Activated T-cell treated with anti-CD3 and anti-CD28 coated beads for 4 hours (primary cell): Measurements from ENCODE around the gene FRMD3.

Source experiments
- DNase-seq: peaks from one replicate; pipeline ENCODE4 v3.0.0-alpha.2; 2020

Gene FRMD3

GRCh38 chr9:83471241-83471640, 67.0 kb downstream of the FRMD3 start:
- no peak for DNase-seq

DNA sequence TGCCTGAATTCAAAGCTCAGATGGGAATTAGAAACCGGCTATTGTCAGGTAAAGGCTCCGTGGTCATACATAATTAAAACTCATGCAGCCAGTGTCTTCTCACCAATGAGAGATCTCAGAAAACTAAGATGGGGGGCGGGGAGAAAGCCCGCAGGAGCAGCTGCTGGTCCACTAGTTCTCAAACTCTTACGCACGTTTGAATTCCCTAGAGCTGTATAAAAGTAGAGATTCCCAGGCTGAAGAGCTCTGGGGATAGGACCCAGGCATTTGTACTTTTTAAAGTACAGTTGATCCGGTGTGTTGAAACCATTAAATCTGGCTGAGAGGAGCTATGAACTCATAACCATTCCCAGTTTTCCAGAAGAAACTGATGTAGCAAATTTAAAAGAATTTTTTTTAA, 68.5 kb downstream of the FRMD3 start:
- no peak for DNase-seq

GRCh38 chr9:83468821-83469220, 69.4 kb downstream of the FRMD3 start:
- no peak for DNase-seq

- DNase-seq = no peak
These were observed 71.3 kb downstream of the FRMD3 start for GRCh38 chr9:83466877-83467276.

DNA sequence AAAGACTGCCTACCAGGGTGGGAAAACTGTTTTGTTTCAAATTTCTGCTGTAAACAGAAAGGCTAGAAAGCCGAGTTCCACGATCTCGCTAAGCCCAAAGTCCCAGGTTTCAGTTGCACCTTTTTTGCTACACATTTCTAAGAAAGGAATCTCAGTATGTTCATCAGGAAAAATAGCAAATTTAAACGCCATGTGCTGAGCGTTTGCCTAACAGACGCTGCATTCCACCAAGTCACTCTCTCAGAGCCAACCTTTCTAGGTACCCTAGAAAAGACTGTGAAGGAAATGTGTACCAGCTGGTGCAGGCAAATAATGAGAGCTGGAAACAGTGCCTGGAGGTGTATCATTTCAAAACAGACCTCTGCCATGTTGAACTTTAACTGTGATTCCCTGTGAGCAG, 71.8 kb downstream of the FRMD3 start:
- no peak for DNase-seq

- no peak for DNase-seq
These were observed 78.4 kb downstream of the FRMD3 start for GRCh38 chr9:83459830-83460229.

- no peak for DNase-seq
These were observed 79.7 kb downstream of the FRMD3 start for GRCh38 chr9:83458530-83458929.

DNA sequence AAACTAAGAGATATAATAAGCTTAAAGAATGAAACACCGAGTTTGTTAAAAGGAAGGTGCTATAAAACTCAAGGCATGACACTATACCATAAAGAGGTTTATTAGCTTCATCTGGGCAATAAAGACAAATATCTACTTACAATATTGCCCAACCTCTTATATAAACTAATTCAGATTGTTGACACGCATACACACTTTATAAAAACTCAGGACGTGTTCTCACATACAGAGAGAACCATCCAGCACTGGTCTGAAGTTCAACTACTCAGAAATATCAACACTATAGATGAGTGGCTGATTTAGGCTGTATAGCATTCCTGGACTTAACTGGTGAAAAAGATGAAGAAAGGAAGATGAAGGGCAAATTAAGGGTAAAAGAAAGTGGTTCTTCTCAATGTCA, 81.2 kb downstream of the FRMD3 start:
- DNase-seq = no peak

GRCh38 chr9:83456226-83456625, 82.0 kb downstream of the FRMD3 start:
- DNase-seq = no peak

- DNase-seq = no peak
These were observed 84.1 kb downstream of the FRMD3 start for GRCh38 chr9:83454076-83454475.

GRCh38 chr9:83451308-83451707, 86.9 kb downstream of the FRMD3 start:
- no peak for DNase-seq

- DNase-seq = no peak
These were observed 88.2 kb downstream of the FRMD3 start for GRCh38 chr9:83449983-83450382.

- no peak for DNase-seq
These were observed 89.0 kb downstream of the FRMD3 start for GRCh38 chr9:83449166-83449565.

- DNase-seq = no peak
These were observed 89.6 kb downstream of the FRMD3 start for GRCh38 chr9:83448626-83449025.

DNA sequence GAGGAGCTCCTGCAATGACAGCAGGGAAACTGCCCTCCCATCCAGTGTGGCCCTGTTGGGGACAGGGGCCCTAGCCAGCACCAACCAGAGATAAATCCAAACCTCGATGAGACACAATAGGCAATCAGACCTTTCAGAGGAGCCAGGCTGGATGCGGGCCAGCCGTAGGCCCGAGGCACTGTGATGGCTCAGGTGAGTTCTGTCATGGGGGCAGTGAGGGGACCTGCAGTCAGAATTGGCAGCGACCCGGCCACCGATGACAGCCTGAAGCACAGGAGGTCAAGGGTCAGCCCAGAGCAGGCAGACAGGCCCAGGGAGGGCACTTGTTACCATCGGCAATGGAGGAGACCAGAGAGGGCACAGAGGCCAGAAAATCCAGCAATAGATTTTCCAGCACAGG, 90.8 kb downstream of the FRMD3 start:
- DNase-seq = no peak

DNA sequence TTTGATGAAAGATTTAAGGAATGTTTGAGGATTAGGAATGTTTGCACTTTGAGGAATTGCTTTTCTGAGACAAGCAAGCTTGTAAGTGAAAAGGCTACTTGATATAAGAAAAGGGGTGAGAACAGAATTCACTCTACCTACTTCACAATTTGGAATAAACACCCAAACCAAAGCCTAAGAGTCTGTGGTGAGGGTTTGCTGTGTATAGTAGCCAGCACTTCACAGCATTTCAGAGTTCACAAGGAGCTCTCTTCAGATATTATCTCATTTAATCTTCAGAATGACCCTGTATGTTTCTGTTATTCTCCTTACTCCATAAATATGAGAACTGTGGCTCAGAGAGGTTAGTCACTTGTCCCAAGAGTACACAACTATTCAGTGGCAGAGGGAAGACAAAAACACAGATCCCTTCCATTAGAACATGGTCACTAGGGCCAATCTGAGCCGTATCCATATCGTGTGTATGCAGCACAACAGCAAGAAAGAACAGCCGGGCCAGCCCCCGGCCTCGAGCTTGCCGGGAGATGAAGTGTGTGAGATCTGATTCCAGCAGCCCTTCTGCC, 92.4 kb downstream of the FRMD3 start:
- no peak for DNase-seq

- no peak for DNase-seq
These were observed 94.1 kb downstream of the FRMD3 start for GRCh38 chr9:83444110-83444509.

DNA sequence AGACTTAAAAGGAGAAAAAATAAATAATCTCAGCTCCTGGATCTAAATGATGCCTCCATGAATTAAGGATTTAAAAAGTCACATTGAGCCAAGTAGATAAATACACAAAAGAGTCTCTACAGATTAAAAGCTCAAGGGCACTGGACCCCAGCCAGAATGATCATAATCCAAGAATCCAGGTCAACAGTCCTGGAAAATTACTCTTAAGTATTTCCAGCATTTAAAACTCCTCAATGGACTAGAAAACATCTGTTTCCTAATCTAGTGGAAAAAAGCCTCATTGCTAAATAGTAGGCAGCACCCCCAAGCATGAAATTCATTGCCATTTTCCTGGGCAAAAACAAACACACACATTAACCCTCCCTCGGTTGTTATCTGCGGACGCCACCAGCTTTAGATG, 96.8 kb downstream of the FRMD3 start:
- DNase-seq = no peak

DNA sequence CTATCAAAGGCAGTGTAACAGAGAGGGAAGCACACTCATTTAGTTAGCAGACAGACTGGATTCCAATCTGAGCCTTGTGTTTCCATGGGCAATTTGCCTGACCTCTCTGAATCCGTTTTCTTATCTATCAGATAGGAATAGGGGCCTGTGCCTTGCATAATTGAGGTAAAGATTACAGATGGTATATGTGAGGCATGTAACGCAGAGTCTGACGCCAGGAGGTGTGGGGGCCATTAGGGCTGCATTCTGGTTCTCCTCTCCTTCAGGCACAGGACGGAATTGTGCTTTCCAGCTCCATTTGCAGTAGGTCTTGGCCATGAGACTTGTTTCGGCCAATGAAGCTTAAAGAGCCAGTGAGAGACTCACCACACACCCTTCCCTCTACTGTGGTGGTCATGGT, 97.6 kb downstream of the FRMD3 start:
- DNase-seq = no peak

DNA sequence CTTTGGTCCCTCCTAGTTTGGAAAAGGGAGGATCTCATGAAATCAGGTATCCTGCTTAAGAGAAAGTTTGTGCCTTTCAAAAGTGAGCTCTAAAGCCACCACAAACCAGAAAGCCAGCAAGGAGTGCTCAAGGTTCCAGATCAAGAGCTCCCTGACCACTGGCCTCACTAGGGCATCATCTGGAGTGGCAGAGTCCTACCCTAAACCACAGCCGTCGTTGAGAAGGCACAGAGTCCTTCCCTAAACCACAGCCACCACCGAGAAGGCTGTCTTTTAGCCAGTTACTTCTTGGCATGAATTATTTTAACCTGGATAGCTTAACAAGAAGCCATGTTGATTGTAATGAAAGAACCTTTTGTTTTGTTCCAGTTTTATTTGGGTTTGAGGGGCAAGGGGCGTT, 102.9 kb downstream of the FRMD3 start:
- DNase-seq = no peak

- no peak for DNase-seq
These were observed 103.9 kb downstream of the FRMD3 start for GRCh38 chr9:83434254-83434653.

- DNase-seq = no peak
These were observed 104.4 kb downstream of the FRMD3 start for GRCh38 chr9:83433846-83434245.

DNA sequence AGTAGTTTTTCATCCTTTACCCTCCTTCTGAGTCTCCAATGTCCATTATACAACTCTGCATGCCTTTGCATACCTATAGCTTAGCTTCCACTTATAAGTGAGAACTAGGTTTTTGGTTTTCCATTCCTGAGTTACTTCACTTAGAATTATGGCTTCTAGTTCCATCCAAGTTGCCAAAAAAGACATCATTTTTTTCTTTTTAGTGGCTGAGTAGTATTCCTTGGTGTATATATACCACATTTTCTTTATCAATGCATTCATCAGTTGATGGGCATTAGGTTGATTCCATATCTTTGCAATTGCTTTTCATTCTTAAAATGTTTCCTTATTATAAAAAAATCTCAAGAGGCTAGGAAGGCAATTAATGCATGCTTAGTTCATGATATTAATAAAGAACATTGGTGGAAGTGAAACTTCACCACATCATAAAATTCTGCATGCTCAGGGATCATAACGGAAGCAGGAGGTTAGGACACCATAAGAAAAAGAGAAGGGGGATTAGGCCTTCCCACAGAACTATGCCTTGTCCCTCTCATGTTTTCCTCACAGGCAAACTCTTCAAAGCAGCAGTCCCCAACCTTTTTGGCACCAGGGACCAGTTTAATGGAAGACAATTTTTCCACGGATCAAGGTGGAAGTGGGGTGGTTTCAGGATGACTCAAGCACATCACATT, 105.2 kb downstream of the FRMD3 start:
- DNase-seq = no peak

- no peak for DNase-seq
These were observed 106.0 kb downstream of the FRMD3 start for GRCh38 chr9:83432104-83432627.
